Measurements from ENCODE around the gene PAOX. TPM values are rescaled to one million over a fixed set of nuclear protein-coding genes. Genes with fewer than 3 reads are reported as not detected.

Gene PAOX
- total and polyA plus RNA-seq, 2 of the 13 experiments (the other 11 are each of a cell fraction or from before 2014, with no cell fraction given): 0.49 to 0.77 TPM

DNA sequence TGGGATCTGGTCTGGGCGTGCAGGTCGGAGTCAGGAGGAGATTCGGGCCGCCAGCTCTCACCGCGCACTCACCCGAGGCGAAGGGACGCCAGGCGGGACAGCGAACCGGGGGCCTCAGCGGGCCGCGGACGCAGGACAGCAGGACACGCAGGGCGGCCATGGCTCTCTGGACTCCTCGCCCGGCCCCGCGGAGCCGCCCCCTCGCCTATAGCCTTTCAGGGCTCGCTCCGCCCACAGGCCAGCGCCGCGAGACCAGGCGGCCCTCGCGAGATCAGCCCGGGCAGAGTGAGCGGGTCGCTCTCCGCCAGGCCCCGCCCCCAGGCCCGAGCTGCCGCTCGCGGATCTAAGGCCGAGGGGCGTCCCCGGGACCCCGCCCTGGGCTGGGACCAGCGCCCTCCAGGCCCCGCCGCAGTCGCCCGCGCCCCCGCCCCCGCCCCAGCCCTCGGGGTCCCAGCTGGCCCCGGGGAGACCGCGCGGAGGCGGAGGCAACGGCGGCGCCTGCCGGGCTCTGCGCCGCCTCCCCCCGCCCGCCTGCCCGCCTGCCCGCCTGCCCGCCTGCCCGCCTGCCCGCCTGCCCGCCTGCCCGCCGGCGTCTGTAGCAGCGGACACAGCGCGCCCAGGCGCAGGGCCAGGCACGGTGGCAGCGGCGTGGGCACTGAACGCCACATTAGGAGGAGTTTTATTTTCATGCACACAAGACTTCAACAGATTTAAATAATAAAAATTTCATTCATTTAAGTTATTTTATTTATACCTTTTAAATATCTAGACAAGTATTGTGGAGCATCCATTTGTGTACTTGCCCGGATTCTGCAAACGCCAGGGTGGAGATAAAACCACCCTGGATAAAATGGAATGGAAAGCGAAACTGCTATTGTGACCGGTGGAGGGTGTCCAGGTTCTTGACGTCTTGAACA lies 5.6 kb upstream of the PAOX start, which contains the start of gene ECHS1 (continued):
- TF ChIP-seq ZSCAN21 (CRISPR knock-in tag; IDR thresholded peaks at IDR 0.05; ENCODE audit: borderline replicate concordance) (peak; percentile 60; the same call in 1 of the 2 replicates), ZSCAN31 (CRISPR knock-in tag; IDR thresholded peaks at IDR 0.05; ENCODE audit: low read depth) (peak; percentile 51; the same call in 1 of the 2 replicates), ZMAT3 (CRISPR knock-in tag; conservative IDR thresholded peaks at IDR 0.05) (peak; percentile 60; the same call in 1 of the 2 replicates), HOXD1 (CRISPR knock-in tag; IDR thresholded peaks at IDR 0.05) (peak; percentile 50; the same call in 1 of the 2 replicates), ZNF567 (CRISPR knock-in tag; IDR thresholded peaks at IDR 0.05; ENCODE audit: borderline replicate concordance) (no peak), ZNF235 (CRISPR knock-in tag; IDR thresholded peaks at IDR 0.05; ENCODE audit: borderline replicate concordance) (0 out of 2 replicates have a peak, but pooled peaks have one; percentile 38), TARDBP (CRISPR knock-in tag; IDR thresholded peaks at IDR 0.05) (no peak), SPEN (CRISPR knock-in tag; IDR thresholded peaks at IDR 0.05; ENCODE audit: low read depth) (peak; percentile 76), NFYC (CRISPR knock-in tag; IDR thresholded peaks at IDR 0.05) (peak; percentile 36; the same call in 1 of the 2 replicates), MEIS2 (CRISPR knock-in tag; IDR thresholded peaks at IDR 0.05) (0 out of 2 replicates have a peak, but pooled peaks have one; percentile 24), NFYB (CRISPR knock-in tag; IDR thresholded peaks at IDR 0.05) (peak; percentile 35; the same call in 1 of the 2 replicates), ZNF274 (CRISPR knock-in tag; IDR thresholded peaks at IDR 0.05) (0 out of 2 replicates have a peak, but pooled peaks have one; percentile 28), SP5 (CRISPR knock-in tag; IDR thresholded peaks at IDR 0.05; ENCODE audit: borderline replicate concordance, low read depth) (peak; percentile 62; the same call in 1 of the 2 replicates), HHEX (CRISPR knock-in tag; IDR thresholded peaks at IDR 0.05) (no peak)
- TF ChIP-seq, protein P1, sequence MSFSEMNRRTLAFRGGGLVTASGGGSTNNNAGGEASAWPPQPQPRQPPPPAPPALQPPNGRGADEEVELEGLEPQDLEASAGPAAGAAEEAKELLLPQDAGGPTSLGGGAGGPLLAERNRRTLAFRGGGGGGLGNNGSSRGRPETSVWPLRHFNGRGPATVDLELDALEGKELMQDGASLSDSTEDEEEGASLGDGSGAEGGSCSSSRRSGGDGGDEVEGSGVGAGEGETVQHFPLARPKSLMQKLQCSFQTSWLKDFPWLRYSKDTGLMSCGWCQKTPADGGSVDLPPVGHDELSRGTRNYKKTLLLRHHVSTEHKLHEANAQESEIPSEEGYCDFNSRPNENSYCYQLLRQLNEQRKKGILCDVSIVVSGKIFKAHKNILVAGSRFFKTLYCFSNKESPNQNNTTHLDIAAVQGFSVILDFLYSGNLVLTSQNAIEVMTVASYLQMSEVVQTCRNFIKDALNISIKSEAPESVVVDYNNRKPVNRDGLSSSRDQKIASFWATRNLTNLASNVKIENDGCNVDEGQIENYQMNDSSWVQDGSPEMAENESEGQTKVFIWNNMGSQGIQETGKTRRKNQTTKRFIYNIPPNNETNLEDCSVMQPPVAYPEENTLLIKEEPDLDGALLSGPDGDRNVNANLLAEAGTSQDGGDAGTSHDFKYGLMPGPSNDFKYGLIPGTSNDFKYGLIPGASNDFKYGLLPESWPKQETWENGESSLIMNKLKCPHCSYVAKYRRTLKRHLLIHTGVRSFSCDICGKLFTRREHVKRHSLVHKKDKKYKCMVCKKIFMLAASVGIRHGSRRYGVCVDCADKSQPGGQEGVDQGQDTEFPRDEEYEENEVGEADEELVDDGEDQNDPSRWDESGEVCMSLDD (CRISPR knock-in tag; IDR thresholded peaks at IDR 0.05; ENCODE audit: borderline replicate concordance): 0 out of 2 replicates have a peak, but pooled peaks have one; percentile 38
- TF ChIP-seq, protein P2, sequence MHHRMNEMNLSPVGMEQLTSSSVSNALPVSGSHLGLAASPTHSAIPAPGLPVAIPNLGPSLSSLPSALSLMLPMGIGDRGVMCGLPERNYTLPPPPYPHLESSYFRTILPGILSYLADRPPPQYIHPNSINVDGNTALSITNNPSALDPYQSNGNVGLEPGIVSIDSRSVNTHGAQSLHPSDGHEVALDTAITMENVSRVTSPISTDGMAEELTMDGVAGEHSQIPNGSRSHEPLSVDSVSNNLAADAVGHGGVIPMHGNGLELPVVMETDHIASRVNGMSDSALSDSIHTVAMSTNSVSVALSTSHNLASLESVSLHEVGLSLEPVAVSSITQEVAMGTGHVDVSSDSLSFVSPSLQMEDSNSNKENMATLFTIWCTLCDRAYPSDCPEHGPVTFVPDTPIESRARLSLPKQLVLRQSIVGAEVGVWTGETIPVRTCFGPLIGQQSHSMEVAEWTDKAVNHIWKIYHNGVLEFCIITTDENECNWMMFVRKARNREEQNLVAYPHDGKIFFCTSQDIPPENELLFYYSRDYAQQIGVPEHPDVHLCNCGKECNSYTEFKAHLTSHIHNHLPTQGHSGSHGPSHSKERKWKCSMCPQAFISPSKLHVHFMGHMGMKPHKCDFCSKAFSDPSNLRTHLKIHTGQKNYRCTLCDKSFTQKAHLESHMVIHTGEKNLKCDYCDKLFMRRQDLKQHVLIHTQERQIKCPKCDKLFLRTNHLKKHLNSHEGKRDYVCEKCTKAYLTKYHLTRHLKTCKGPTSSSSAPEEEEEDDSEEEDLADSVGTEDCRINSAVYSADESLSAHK (CRISPR knock-in tag; IDR thresholded peaks at IDR 0.05; ENCODE audit: borderline replicate concordance): no peak
- TF ChIP-seq, protein P3, sequence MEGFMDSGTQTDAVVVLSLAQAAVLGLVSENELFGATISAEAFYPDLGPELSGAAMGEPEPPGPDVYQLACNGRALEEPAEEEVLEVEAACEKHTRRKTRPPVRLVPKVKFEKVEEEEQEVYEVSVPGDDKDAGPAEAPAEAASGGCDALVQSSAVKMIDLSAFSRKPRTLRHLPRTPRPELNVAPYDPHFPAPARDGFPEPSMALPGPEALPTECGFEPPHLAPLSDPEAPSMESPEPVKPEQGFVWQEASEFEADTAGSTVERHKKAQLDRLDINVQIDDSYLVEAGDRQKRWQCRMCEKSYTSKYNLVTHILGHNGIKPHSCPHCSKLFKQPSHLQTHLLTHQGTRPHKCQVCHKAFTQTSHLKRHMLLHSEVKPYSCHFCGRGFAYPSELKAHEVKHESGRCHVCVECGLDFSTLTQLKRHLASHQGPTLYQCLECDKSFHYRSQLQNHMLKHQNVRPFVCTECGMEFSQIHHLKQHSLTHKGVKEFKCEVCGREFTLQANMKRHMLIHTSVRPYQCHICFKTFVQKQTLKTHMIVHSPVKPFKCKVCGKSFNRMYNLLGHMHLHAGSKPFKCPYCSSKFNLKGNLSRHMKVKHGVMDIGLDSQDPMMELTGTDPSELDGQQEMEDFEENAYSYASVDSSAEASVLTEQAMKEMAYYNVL (CRISPR knock-in tag; IDR thresholded peaks at IDR 0.05; ENCODE audit: borderline replicate concordance): no peak

All from HepG2 (cell line).